Keratinocyte (primary cell): ENCODE measurements around the gene DNAH8. TPM values are rescaled to one million over a fixed set of nuclear protein-coding genes. Genes with fewer than 3 reads are reported as not detected.

Source experiments
- DNase-seq: peaks from one replicate; pipeline ENCODE4 v3.0.0-alpha.2; 2011; ENCODE audit warnings: low read depth, missing footprints, low spot score
- FAIRE-seq: peaks from 2 replicates; lab custom pipeline; 2011; peaks lifted over from hg19 to GRCh38; lab: Jason Lieb, UNC
- H2AFZ ChIP-seq: 2 replicates; pipeline ENCODE4 v1.6.0; 2012; ENCODE audit warnings: low read length, control low read depth, inconsistent platforms; ENCODE audit not compliant: control insufficient read depth
- H3K27ac ChIP-seq: 2 replicates; pipeline ENCODE4 v1.5.1; 2011; ENCODE audit warnings: low read length; ENCODE audit not compliant: control insufficient read depth, insufficient read depth
- H3K27me3 ChIP-seq: 3 replicates; pipeline ENCODE4 v1.6.0; 2011; ENCODE audit warnings: low read length; ENCODE audit not compliant: control insufficient read depth, insufficient read depth; ENCODE audit errors: extremely low read depth
- H3K36me3 ChIP-seq, 2 experiments: 2 replicates in 1 of 2; 3 replicates in 1 of 2; pipeline ENCODE4 v1.5.1; 2011; ENCODE audit warnings: low read length in 2 of 2, mild to moderate bottlenecking in 1 of 2; ENCODE audit not compliant: control insufficient read depth in 2 of 2, insufficient read depth in 2 of 2; ENCODE audit errors: extremely low read depth in 1 of 2
- H3K4me1 ChIP-seq: 3 replicates; pipeline ENCODE4 v1.5.1; 2011; ENCODE audit warnings: low read length; ENCODE audit not compliant: control insufficient read depth, insufficient read depth; ENCODE audit errors: extremely low read depth
- H3K4me2 ChIP-seq: 3 replicates; pipeline ENCODE4 v1.6.0; 2011; ENCODE audit warnings: low read depth, low read length; ENCODE audit not compliant: control insufficient read depth, insufficient read depth; ENCODE audit errors: extremely low read depth
- H3K4me3 ChIP-seq, 3 experiments: fragments of 200-600 bp in 1 of 3; sonication (generic) in 1 of 3; 2 replicates in 2 of 3; 3 replicates in 1 of 3; pipeline ENCODE4 v1.5.1; 2011 to 2016; ENCODE audit warnings: low read length in 3 of 3, mild to moderate bottlenecking in 3 of 3, control low read depth in 2 of 3, inconsistent platforms in 1 of 3, low read depth in 1 of 3, mixed read lengths in 1 of 3, mixed run types in 1 of 3, moderate library complexity in 1 of 3; ENCODE audit not compliant: control insufficient read depth in 2 of 3, insufficient read depth in 2 of 3; ENCODE audit errors: extremely low read depth in 1 of 3
- H3K79me2 ChIP-seq: 2 replicates; pipeline ENCODE4 v1.6.0; 2012; ENCODE audit warnings: low read length; ENCODE audit not compliant: control insufficient read depth, insufficient read depth
- H3K9ac ChIP-seq: 3 replicates; pipeline ENCODE4 v1.6.0; 2011; ENCODE audit warnings: low read length; ENCODE audit not compliant: control insufficient read depth, insufficient read depth; ENCODE audit errors: extremely low read depth
- H3K9me1 ChIP-seq: 3 replicates; pipeline ENCODE4 v1.6.0; 2011; ENCODE audit warnings: low read length; ENCODE audit not compliant: control insufficient read depth, insufficient read depth; ENCODE audit errors: extremely low read depth
- H3K9me3 ChIP-seq: 2 replicates; pipeline ENCODE4 v1.5.1; 2012; ENCODE audit warnings: low read depth, low read length; ENCODE audit not compliant: control insufficient read depth
- H4K20me1 ChIP-seq: 3 replicates; pipeline ENCODE4 v1.6.0; 2011; ENCODE audit warnings: low read length; ENCODE audit not compliant: control insufficient read depth, insufficient read depth; ENCODE audit errors: extremely low read depth
- CTCF ChIP-seq, 3 experiments: IDR thresholded peaks in 1 of 3; conservative IDR thresholded peaks in 1 of 3; optimal IDR thresholded peaks in 1 of 3; 2 replicates in 2 of 3; 3 replicates in 1 of 3; pipeline versions ENCODE3 to v1.5.1; 2011; ENCODE audit warnings: low read length in 3 of 3, mild to moderate bottlenecking in 3 of 3, moderate library complexity in 2 of 3, control low read depth in 1 of 3, inconsistent platforms in 1 of 3; ENCODE audit not compliant: insufficient read depth in 2 of 3; ENCODE audit errors: extremely low read depth in 1 of 3
- EZH2 ChIP-seq: IDR thresholded peaks from one replicate; pipeline ENCODE4 v1.6.1; 2012; ENCODE audit warnings: inconsistent platforms, mild to moderate bottlenecking, low read length, moderate library complexity
- dilution Hi-C: fragments of 300-500 bp; cut with MboI; formaldehyde crosslinking; loops from one replicate; pipeline ENCODE4 v1.7.0; 2020; ENCODE audit warnings: low sequenced_read_pairs; ENCODE audit not compliant: extremely low pct_ligation_motif_present
- polyA plus RNA-seq, 5 experiments: library from polyadenylated mRNA; depleted of rRNA in 3 of 5; stranded (reverse) in 3 of 5; stranded (forward) in 1 of 5; unstranded in 1 of 5; fragments of >200 nt; gene quantifications; 1 replicate in 1 of 5; 2 replicates in 3 of 5; 3 replicates in 1 of 5; pipeline versions ENCODE4 v1.2.1 to v1.2.3, GENCODE V29; 2011 to 2012; ENCODE audit warnings: missing spikeins in 2 of 5, low read depth in 1 of 5, low replicate concordance in 1 of 5

DNAH8 gene
- polyA plus RNA-seq, 1 donor (not counting 4 experiments of a cell fraction or from before 2014, with no cell fraction given): 0.01 TPM

GRCh38 chr6:38802497-38802896 lies 87.4 kb downstream of the DNAH8 start:
- no peak for FAIRE-seq
- dilution Hi-C loops: no loop called here
- DNase-seq: no peak

GRCh38 chr6:38803129-38803528 lies 88.0 kb downstream of the DNAH8 start:
- DNase-seq: no peak
- Histone ChIP-seq H3K79me2 (no peaks in the 10 kb centered on the region), H3K9me1 (no peaks in the 10 kb centered on the region), H3K4me3 (no peak overlapping the region), H3K9me3 (no peaks in the 10 kb centered on the region), H3K9ac (no peak overlapping the region), H3K4me1 (peaks cover 19% of the 10 kb centered on the region), H3K4me2 (no peak overlapping the region), H4K20me1 (no peaks in the 10 kb centered on the region), H3K27ac (no peak overlapping the region), H3K36me3 (no peaks in the 10 kb centered on the region), H3K27me3 (no peaks in the 10 kb centered on the region), H2AFZ (no peak overlapping the region)
- TF ChIP-seq EZH2: no peak
- TF ChIP-seq CTCF (optimal IDR thresholded peaks at IDR 0.05 in 1 of 3, IDR thresholded peaks at IDR 0.05 in 1 of 3, conservative IDR thresholded peaks at IDR 0.05 in 1 of 3; ENCODE audit: extremely low read depth in 1 of 3, insufficient read depth in 2 of 3, low read length in 3 of 3): no peak
- dilution Hi-C loops: no loop called here
- no peak for FAIRE-seq

More at GRCh38 chr6:38802497-38802896, 87.4 kb downstream of the DNAH8 start:
- no peak overlapping the region for H2AFZ ChIP-seq
- no peak overlapping the region for H3K4me2 ChIP-seq
- H3K9ac ChIP-seq: no peak overlapping the region
- H3K4me1 ChIP-seq: peaks cover 19% of the 10 kb centered on the region
- H3K27me3 ChIP-seq: no peaks in the 10 kb centered on the region
- TF ChIP-seq EZH2: no peak
- TF ChIP-seq CTCF (optimal IDR thresholded peaks at IDR 0.05 in 1 of 3, IDR thresholded peaks at IDR 0.05 in 1 of 3, conservative IDR thresholded peaks at IDR 0.05 in 1 of 3; ENCODE audit: extremely low read depth in 1 of 3, insufficient read depth in 2 of 3, low read length in 3 of 3): no peak
- H3K36me3 ChIP-seq: no peaks in the 10 kb centered on the region
- H4K20me1 ChIP-seq: no peaks in the 10 kb centered on the region
- H3K9me1 ChIP-seq: no peaks in the 10 kb centered on the region
- H3K9me3 ChIP-seq: no peaks in the 10 kb centered on the region
- no peaks in the 10 kb centered on the region for H3K79me2 ChIP-seq
- H3K27ac ChIP-seq: no peak overlapping the region
- no peak overlapping the region for H3K4me3 ChIP-seq
